GOT3 (cell line): ENCODE data around the gene ARHGEF6.

Experiments
- DNase-seq: peaks from one replicate; lab custom pipeline; 2025; ENCODE audit warnings: mixed read lengths; lab: John Stamatoyannopoulos, UW

The ARHGEF6 gene

DNA sequence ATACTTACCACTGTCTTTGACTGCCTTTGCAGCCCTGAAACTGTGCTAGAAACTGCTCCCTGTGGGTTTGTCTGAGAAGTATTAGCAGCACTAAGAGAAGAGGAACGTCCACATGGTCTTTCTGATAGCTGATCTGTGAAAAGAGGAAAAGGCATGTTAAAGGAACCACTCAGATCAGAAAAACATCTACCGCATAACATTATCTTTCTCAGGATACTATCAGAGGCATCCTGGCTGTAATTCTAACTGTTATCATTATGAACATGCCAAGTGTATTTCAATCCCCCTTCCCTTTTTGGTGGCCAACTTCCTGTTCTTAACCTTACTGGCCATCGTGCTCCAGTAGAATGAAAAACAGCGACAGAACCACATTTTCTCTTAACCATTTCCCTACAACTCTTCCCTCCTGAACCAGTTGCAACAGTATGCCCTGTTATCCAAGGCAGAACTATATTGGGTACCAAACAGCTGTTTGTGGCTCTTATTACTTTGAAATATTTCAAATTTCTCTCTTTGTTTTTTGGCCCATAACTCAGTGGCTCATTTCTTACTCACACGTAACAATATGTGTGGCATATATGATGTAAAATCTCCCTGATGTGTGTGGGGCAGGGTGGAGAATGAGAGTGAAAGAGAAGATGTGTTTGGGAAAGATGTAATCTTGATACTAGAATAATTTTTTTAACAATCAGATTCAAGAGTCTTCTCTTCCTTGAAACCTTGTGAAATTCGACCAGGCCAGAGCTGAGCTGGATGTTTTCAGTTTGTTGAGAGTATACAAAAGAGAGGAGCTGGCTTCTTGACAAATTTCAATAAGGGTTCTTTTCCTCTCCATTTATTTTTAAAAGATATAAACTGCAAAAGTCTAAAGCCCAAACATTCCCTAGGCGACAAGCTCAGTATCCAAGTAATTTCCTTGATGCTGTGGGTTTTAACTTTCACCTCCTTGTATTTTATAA, 35.2 kb downstream of the ARHGEF6 start:
- no peak for DNase-seq

- DNase-seq: no peak
Measured at GRCh38 chrX:136742721-136743379, 37.9 kb downstream of the ARHGEF6 start.

DNA sequence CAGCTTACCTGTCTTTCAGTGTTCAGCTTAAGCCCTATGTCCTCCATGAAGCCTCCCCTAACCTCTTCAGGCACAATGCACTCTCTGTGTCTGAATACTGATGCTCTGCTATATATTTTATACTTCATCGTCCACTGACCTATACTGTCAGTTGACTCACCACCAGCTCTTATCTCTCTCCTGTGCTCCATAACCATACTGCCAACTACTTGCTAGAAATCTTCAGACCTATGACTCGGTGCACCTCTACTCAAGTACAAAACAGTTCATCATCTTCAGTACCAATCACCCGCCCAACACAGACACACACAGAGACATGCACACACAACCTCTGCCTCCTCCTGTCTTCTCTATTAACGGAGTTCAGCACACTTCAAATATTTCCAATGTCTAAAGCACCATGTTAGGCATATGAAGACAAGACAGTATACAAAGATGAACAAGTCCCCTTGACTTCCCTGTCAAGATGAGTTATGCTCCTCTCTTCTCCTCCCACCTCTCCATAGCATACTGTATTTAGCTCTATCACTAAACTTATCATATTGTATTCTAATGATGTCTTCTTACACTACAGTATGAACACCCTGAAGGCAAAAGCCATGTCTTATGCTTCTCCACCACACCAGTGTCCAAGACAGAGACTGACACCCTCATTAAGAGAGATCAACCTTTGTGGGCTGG, 42.5 kb downstream of the ARHGEF6 start:
- DNase-seq: no peak

DNA sequence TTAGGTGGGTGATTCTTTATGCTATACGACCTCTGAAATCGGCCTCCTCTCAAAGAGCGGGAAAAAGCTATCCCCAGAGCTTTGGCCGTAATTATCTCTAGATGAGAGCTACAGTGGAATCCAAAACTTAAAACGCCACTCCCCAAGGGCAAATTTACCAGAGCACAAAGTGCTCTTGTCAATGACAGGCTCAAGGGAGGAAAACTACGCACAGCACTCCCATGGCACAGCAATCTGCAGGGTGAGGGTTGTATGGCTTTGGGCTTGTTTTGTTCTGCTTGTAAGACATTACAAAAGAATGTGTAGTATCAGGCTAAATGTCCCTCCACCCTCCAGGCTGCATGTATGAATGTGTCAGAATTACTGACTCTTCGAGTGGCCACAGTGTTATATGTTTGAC, 44.0 kb downstream of the ARHGEF6 start:
- no peak for DNase-seq

DNA sequence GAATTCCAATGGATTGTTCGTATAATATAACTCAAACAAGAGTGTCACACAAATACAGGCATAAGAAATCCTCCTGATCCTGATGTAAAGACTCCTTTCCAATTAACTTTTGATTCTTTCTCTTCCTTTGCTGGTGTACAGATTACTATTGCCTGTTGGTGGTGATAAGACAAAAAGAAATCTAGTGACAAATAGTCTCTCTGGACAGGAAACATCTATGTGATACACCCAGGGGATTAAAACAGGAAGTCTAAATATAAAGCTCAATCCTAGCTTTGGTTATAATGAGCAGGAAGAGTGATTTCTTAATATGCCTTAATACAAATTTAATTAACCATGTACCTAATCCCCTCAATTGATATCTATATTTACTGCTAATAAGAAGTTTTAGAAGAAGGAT, 45.1 kb downstream of the ARHGEF6 start:
- DNase-seq: no peak

- no peak for DNase-seq
Measured at GRCh38 chrX:136733613-136734012, 47.1 kb downstream of the ARHGEF6 start.

- DNase-seq: no peak
Measured at GRCh38 chrX:136731798-136732197, 48.9 kb downstream of the ARHGEF6 start.

GRCh38 chrX:136731207-136731782, 49.4 kb downstream of the ARHGEF6 start:
- DNase-seq: no peak

DNA sequence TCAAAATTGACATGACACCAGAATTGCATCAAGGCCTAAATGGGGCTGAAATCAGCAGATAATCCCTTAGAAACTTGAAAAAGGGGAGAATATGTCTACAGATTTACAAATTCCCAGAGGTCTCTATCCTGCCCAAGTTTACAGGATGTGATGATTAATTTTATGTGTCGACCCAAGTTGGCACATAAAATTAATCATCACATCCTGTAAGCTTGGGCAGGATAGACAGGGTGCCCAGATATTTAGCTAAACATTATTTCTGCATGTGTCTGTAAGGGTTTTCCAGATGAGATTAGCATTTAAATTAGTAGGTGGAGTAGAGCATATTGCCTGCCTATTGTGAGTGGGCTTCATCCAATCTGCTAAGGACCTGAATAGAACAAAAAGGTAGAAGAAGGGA, 52.3 kb downstream of the ARHGEF6 start:
- DNase-seq: no peak

- no peak for DNase-seq
Measured at GRCh38 chrX:136725441-136726104, 55.2 kb downstream of the ARHGEF6 start.

GRCh38 chrX:136718091-136718490, 62.6 kb downstream of the ARHGEF6 start:
- no peak for DNase-seq

DNA sequence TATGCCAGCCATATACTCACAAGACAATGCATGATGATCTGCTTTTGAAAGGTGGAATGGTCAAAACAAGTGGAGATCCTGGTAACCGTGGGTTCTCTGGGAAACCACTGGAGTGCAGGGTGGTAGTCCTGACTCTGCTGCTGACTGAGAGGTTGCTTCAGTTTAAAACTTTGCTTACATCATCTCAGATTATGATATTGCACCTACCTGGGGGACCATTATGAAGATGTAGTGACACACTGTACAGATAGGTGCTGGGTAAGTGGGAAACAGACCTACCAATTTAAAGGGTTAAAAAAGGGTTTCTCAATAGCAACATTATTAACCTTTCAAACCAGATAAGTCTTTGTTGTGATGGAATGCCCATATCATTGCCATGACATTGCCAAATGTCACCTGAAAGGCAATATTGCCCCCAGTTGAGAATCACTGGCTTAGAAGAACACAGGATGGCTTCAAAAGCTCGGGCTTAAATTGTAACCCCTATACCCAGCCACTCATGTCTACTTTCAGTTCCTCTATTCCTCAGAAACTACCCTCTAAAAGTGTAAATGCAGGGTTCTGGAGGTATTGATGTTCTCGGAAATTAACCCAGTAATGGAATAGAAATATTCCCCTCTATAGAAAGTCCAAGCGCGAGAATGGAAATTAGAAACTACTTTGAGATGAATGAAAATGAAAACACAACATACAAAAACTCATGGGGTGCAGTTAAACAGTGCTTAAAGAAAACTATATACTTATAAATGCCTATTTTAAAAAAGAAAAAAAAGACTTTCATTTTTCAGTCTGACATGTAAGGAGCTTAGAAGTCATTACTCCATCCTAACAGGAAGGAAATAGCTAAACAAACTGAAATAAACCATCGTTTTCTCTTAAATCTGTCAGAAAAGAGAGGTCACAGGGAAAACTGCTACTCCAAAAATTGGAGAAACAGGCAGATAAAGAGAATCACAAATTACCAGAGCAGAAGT, 65.8 kb downstream of the ARHGEF6 start:
- no peak for DNase-seq

DNA sequence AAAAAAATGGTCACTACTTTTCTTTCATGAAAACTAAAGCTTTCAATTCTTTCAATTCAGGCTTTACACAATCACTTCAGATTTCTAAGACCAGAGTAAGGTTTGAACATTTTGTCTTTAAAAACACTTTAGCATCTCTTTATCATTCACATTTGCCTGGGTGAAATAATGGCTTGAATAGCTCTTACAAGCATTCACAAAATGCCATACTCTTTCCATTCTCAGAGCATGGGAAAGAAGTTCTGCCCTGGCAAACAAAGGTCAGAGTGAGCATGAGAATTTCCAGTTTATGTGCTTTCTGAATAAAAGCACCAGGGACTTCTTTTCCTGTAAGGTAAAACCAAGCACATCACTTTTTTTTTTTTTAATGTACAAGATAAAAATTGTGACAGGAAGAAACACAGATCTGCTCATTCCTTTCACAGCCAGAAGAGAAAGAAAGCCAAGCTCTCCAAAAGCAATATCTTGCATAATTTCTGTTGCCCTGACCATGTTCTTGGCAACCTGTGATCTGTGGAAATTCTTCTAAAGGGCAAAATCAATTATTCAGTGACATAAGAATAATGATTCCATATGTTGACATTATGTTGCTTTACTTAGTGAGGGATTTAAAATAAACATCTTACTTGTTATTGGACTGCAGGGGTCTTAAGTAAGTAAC, 68.0 kb downstream of the ARHGEF6 start:
- no peak for DNase-seq

- DNase-seq: no peak
Measured at GRCh38 chrX:136711147-136711546, 69.6 kb downstream of the ARHGEF6 start.

- no peak for DNase-seq
Measured at GRCh38 chrX:136710325-136710951, 70.3 kb downstream of the ARHGEF6 start.

- no peak for DNase-seq
Measured at GRCh38 chrX:136708348-136708747, 72.4 kb downstream of the ARHGEF6 start.

DNA sequence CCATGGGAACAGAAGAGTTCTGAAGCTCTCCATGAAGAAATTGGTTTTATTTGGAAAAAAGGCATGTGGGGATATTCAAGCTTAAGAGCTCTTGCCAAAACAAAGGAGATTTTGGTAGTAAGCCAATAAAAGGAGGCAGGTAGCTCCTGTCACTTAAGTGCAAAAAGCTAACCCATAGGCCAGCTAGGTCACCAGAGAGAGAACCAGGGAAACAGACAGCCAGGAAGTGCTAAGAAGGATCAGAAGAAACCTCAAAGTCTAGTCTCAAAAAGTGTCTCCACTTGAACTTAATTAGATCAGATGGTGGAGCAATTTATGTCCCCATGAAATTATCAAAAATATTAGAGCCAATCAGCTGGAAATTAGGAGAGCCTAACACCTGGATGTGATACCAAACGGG, 83.6 kb downstream of the ARHGEF6 start:
- DNase-seq: no peak

DNA sequence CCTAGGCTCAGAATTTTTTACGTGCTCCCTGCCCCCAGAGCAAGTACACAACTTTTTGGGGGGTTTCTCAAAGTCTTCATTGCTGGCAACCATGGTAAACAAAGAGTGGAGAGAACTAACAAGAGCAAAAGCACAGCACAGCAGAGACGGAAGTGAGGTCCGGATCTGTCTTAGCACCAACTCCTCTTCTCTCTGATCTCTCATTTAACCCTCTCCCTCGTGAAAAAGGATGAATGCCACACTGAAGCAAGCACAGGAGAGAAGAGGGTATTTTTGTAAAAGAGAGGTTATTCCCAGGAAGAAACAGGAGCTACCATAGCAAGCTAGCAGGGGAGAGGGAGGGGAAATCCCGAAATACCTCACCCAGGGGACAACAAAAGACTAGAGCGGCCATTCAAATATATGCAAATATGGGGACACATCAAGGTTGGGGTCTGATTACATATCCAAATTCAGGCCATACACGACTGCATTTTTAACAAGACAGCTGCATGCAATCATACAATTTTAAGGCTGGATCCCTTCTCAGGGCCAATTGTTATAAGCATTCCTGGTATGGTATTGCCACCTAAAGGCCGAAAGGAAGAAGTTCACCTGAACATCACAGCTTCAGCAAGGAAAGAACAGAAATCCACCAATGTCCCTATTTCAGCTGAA, 86.2 kb downstream of the ARHGEF6 start:
- DNase-seq: no peak

DNA sequence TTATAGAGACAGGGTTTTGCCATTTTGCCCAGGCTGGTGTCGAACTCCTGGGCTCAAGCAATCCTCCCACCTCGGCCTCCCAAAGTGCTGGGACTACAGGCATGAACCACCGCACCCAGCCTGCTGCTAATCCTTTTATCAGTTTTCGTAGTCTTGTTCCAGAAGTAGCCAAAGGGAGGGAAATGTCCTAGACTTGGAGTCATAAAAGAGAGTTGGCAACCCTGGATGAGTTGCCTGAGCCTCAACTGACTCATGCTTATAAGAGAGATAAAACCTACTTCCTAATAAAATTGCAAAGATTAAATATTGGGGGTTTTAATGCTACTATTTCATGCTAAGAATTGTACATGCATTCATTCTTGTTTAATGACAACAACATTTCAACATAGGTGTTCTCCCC, 88.5 kb downstream of the ARHGEF6 start:
- no peak for DNase-seq
